Tibial nerve (tissue), 4 donors: Measurements from ENCODE around the gene CDH16.

Experiments
- CTCF ChIP-seq, 5 experiments: fragments of 200-600 bp in 3 of 5; fragments of 450-650 bp in 2 of 5; sonication (generic) in 3 of 5; IDR thresholded peaks; one replicate each; pipeline ENCODE4 v1.5.1; 2016 to 2019; ENCODE audit warnings: antibody characterized with exemption in 5 of 5, mild to moderate bottlenecking in 3 of 5, moderate library complexity in 2 of 5
- EP300 ChIP-seq, 2 donors: sonication (generic); formaldehyde crosslinking; IDR thresholded peaks; one replicate each; pipeline ENCODE4 v1.6.1; 2017; ENCODE audit warnings: antibody characterized with exemption in 2 of 2, mild to moderate bottlenecking in 1 of 2
- POLR2A ChIP-seq, 2 donors: fragments of 450-650 bp; IDR thresholded peaks; one replicate each; pipeline ENCODE4 v1.6.1; 2017; ENCODE audit warnings: antibody characterized with exemption in 2 of 2, mild to moderate bottlenecking in 2 of 2, moderate library complexity in 2 of 2

GRCh38 chr16:66923247-66923731 is 4.6 kb upstream of the CDH16 start:
- no peak for TF ChIP-seq CTCF (IDR thresholded peaks at IDR 0.05)
- TF ChIP-seq POLR2A (IDR thresholded peaks at IDR 0.05): no peak
- no peak for TF ChIP-seq EP300 (IDR thresholded peaks at IDR 0.05)
